K562 (cell line): ENCODE results near the gene DAPK1.

Source experiments
- CTCF ChIP-seq, 3 experiments: IDR thresholded peaks in 2 of 3; conservative IDR thresholded peaks in 1 of 3; 2 replicates each; pipeline ENCODE4 v1.5.1; 2011 to 2012; ENCODE audit warnings: low read length in 3 of 3, mild to moderate bottlenecking in 3 of 3, control low read depth in 2 of 3, improper control_type of control experiment in 1 of 3, inconsistent platforms in 1 of 3, low read depth in 1 of 3, mixed read lengths in 1 of 3, moderate library complexity in 1 of 3; ENCODE audit not compliant: insufficient read depth in 2 of 3
- FOXJ3 ChIP-seq: sonication (generic); formaldehyde crosslinking; IDR thresholded peaks from 2 replicates; pipeline ENCODE4 v1.4.0; 2020; ENCODE audit warnings: mild to moderate bottlenecking, missing genetic modification reagents
- GMEB1 ChIP-seq: fragments of 250-450 bp; sonication (Bioruptor Pico); IDR thresholded peaks from 2 replicates; pipeline ENCODE4 v1.4.0; 2020; ENCODE audit warnings: mild to moderate bottlenecking
- HNRNPL ChIP-seq: fragments of 200-400 bp; formaldehyde crosslinking; IDR thresholded peaks from 2 replicates; pipeline ENCODE4 v1.6.1; 2017; ENCODE audit warnings: low read depth, mild to moderate bottlenecking, low read length

GRCh38 chr9:87516926-87517290 lies 19.2 kb downstream of the DAPK1 start:
- TF ChIP-seq CTCF (IDR thresholded peaks at IDR 0.05 in 2 of 3, conservative IDR thresholded peaks at IDR 0.05 in 1 of 3; ENCODE audit: insufficient read depth in 2 of 3, low read depth in 1 of 3, low read length in 3 of 3) (no peak), HNRNPL (no peak), FOXJ3 (CRISPR knock-in tag) (no peak), GMEB1 (CRISPR knock-in tag) (no peak)
